Femur (tissue), 1 donor: ENCODE results near the gene FITM1.

Experiments
- DNase-seq: peaks from one replicate; pipeline ENCODE4 v3.0.0-alpha.2; 2017

FITM1 gene

DNA sequence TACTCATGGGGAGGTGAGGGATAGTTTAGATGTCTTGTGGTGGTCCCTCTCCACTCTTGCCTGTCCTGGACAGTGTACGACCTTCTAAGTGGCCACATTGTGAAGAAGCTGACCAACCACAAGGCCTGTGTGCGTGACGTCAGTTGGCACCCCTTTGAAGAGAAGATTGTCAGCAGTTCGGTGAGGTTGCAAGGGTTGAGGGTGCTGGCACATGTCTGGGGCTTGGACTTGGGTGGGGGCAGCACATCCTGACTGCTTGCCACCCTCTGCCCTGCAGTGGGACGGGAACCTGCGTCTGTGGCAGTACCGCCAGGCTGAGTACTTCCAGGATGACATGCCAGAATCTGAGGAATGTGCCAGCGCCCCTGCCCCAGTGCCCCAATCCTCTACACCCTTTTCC lies 7.6 kb upstream of the FITM1 start:
- no peak for DNase-seq

DNA sequence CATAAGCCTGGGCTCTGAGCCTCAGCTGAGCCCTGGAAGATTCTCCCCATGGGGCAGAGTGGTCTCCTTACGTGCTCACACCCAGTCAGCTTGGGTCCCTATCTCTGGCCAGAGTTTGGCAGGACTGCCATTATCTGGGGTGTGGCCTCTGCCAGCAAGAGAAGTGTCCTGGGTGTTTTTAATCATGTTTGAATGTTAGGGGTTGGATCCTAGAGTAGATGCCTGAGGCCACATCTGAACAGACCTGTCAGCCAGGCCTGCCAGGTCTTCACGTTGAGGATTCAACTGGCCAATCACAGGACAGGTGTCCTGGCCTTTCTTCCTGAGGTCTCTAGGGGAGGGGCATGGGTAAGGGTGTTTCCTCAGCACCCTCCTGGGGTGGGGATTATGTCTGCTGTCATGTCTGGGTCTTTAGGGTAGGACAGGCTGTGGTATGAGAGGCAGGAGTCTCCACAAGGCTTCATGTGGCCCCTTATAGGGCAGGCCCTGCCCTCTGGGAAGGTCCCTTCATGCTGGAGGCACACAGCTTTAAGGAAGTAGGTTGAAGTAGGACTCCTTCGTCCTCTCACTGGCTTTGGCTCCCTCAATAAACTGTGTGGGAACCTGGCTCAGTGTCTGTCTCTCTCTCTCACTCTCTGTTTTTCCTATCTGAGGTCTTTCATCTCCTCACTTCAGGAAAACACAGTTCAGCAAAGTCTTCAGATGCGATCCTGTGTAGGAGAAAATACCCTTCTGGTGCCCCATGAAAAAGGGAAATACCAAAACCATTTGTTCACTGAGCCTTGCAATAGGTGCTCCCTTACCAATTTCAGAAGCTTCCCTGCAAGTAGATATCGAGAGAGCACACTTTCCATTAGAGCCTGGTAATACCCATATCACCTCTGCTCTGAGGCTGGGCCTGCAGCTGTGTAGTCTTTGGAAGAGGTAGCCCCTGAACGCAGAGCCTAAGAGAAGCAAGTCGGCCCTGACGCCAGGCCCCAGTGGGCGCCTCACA lies 6.7 kb upstream of the FITM1 start:
- DNase-seq: no peak

DNA sequence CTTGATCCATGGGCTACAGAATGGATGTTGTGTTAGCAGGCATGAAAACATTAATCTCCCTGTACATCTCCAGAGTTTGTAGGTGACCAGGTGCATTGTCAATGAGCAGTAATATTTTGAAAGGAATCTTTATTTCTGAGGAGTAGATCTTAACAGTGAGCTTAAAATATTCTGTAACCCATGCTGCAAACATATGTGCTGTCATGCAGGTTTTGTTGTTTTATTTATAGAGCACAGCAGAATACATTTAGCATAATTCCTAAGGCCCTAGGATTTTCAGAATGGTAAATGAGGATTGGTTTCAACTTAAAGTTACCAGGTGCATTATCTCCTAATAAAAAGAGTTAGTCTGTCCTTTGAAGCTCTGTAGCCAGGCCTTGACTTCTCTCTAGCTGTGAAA lies 3.5 kb upstream of the FITM1 start:
- DNase-seq: no peak

DNA sequence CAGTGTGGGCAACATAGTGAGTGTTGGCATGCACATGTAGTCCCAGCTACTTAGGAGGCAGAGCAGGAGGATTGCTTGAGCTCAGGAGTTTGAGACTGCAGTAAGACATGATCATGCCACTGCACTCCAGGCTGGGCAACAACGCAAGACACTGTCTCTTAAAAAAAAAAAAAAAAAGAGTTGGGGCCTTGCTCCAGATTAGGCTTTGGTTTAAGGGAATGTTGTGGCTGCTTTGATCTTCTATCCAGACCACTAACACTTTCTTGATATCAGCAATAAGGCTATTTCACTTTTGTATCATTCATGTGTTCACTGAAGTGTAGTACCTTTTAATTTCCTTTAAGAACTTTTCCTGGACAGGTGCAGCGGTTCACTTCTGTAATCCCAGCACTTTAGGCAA lies 2.8 kb upstream of the FITM1 start:
- no peak for DNase-seq

DNA sequence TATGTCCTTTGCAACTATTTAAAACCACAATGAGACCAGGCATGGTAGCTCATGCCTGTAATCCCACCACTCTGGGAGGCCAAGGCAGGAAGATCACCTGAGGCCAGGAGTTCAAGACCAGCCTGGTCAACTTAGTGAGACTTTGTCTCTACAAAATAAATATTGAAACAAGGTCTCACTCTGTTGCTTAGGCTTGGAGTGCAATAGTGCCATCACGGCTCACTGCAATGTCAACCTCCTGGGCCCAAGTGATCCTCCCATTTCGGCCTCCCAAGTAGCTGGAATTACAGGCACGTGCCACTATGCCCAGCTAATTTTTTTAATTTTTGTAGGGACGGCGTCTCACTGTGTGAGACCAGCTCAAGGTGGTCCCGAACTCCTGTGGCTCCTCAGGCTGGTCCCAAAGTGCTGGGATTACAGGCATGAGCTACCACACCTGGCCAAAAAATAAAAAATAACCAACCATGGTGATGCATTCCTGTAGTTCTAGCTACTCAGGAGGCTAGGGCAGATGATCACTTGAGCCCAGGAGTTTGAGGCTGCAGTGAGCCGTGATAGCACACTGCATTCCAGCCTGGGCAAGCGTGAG lies 955 bp upstream of the FITM1 start:
- no peak for DNase-seq

DNA sequence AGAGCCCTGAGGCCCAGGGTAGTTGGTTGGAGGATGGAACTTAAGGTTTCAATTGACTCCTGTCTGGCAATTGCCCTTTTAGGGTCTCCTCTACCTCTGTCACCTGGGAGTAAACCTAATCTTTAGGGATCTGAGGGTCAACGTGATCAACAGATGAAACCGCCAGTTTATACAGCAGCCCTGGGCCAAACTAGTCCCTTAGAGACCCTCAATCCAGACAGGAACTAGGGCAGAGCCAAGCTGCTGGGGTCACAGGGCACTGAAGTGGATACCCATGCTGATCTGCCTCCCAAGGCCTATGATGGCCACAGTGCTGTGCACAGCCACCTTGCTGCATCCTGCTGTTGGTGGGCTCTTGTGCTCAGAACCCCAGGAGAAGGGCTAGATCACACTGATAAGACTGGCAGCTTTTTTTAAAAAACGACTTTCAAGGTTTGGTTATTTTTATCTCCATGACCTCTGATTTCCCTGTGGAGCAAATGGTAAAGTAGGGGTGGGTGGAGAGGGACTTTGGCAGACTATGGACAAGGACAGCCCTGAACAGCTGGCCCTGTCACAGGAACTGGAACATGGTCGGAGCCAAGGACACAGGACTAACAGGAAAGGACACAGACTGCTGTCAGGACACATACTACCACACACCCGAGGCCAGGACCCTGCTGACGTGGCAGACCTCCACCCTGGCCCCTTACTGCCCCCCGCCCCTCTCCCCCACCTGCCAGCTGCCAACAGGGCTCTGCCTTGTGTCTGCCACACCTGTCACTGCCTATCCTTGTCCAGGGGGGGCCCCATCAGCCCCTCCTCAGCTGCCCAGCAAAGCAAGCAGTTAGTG lies 474 bp downstream of the FITM1 start:
- DNase-seq: peak; percentile 85

DNA sequence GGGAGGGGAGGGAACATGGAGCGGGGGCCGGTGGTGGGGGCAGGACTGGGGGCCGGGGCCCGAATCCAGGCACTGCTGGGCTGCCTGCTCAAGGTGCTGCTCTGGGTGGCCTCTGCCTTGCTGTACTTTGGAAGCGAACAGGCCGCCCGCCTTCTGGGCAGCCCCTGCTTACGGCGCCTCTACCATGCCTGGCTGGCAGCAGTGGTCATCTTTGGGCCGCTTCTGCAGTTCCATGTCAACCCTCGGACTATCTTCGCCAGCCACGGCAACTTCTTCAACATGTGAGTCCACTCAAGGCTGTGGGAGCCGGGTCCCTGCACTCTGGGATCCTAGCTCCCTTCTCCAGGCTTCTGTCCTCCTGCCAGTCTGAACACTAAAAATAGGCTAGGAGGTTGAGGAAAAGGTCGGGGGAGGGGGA lies 1.1 kb downstream of the FITM1 start:
- no peak for DNase-seq

DNA sequence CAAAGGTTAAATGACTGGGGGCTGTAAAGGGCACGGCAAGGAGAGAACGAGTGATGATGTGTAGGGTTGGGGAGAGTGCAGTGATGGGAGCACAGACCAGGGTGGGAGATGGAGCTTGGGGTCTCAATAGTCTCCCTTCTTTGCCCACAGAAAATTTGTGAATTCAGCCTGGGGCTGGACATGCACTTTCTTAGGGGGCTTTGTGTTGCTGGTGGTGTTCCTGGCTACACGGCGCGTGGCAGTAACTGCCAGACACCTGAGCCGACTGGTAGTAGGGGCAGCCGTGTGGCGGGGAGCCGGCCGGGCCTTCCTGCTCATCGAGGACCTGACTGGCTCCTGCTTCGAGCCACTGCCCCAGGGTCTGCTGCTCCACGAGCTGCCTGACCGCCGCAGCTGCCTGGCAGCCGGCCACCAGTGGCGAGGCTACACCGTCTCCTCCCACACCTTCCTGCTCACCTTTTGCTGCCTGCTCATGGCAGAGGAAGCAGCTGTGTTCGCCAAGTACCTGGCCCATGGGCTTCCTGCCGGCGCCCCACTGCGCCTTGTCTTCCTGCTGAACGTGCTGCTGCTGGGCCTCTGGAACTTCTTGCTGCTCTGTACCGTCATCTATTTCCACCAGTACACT lies 1.7 kb downstream of the FITM1 start:
- DNase-seq: no peak

DNA sequence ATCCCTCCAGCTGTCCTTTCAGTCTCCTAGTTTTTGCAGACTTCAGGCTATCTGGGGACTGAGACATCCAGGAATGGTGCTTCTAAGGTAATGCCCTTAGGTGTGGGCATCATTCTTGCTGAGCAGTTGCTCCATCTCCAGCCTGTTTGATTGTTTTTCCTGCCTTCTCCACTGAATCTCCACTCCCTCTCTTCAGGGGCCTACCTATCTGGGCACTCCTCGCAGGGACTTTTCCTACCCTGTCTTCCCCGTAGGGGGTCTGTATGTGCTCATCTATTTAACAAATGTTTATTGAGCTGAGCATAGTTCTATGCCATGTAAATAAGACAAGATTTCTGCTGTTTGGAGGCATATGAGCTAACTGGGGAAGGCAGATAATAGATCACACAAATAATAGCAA lies 2.5 kb downstream of the FITM1 start:
- no peak for DNase-seq

DNA sequence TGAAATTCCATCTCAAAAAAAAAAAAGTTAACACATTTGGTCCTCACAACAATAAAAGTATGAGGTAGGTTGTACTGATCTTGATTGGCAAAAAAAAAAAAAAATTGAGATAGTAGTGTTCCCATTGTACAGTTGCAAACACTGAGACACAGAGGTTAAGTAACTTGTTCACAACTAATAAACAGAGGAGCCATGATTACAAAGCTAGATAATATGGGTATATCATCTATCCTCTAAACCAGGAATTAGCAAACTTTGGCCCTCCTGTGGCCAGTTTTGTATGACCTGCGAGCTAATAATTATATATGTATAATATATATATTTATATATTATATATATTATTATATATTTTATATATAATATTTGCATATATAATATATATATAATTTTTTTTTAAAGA lies 3.3 kb downstream of the FITM1 start:
- DNase-seq: no peak

DNA sequence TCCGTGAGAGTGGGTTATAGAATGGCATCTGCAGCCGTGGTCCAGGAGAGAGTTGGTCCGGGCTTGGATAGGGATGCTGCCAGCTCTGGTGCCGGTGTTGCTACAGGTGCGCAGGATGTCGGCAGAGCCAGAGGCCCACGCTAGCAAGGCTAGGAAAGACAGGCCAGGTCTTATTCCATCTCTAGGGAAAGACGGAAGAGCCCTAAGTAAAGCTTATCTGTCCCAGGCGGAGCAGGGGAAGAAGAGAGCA lies 5.0 kb downstream of the FITM1 start:
- no peak for DNase-seq

DNA sequence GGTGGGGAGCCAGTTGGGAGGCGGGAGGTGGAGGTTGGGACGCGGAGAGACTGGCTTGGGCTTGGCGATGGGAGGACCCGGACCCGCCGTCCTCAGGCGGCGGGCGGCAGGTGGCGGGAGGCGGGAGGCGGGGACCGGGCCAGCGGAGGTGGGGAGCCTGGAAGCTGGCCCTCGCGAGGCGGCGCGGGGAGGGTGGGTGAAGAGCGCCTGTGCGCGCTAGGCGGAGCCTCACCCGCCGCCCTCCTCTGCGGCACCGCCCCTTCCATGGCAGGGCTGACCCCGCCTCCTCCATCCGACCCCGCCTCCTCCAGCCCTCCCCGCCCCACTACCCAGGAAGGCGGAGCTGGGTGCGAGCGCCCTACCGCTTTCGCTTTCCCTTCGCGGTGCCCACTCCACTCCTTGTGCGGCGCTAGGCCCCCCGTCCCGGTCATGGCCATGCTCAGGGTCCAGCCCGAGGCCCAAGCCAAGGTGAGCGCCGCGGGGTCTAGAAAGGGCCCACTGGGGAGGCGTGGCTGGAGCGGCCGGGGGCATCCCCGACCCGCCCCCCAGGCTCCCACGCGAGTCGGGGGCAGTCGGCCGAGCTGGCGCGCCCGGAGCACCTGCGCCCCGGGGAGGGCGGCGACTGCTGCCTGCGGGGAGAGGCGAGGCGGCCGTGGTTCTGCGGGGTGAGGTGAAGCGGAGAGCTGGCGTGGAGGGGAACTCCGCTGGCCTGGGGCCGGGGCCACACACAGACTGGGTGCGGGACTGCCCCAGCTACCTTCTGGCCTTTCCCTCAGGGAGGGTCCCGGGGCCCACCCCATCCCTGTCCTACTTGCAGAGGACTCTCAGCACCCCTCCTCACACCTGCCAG lies 5.6 kb downstream of the FITM1 start, which contains the start of gene PSME1:
PSME1 (plus strand) TSS at position 361 of the 850 bp plus-strand sequence; CDS start at position 430, 69 bp downstream.
- peak; percentile 95 for DNase-seq

DNA sequence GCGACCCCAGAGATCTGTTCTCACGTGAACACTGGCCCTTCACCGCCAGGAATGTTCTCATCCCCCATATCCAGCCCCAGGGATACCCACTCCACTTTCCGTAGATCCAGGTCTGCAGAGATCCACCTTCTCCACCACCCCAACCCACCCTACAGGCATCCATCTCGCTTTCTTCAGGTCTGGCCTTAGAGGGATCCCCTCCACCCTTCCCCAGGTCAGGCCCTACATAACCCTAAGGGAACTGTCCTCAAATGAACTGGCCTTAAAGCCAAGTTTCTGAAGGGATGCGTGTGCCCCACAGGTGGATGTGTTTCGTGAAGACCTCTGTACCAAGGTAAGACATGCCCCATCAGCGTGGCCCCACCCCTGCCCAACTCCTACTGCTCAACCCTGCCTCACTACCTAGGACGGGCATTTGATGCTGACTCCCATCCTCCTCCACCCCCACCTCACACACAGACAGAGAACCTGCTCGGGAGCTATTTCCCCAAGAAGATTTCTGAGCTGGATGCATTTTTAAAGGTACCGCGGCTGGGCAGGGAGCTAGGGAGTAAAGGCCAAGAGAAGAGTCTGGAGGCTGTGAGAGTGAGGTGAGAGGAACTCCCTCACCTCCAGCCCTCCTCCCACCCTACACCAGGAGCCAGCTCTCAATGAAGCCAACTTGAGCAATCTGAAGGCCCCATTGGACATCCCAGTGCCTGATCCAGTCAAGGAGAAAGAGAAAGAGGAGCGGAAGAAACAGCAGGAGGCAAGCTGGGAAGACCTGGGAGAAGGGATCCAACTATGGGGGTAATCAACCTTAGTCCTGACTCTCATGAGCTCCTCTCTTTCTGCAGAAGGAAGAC lies 6.4 kb downstream of the FITM1 start:
- DNase-seq: no peak

DNA sequence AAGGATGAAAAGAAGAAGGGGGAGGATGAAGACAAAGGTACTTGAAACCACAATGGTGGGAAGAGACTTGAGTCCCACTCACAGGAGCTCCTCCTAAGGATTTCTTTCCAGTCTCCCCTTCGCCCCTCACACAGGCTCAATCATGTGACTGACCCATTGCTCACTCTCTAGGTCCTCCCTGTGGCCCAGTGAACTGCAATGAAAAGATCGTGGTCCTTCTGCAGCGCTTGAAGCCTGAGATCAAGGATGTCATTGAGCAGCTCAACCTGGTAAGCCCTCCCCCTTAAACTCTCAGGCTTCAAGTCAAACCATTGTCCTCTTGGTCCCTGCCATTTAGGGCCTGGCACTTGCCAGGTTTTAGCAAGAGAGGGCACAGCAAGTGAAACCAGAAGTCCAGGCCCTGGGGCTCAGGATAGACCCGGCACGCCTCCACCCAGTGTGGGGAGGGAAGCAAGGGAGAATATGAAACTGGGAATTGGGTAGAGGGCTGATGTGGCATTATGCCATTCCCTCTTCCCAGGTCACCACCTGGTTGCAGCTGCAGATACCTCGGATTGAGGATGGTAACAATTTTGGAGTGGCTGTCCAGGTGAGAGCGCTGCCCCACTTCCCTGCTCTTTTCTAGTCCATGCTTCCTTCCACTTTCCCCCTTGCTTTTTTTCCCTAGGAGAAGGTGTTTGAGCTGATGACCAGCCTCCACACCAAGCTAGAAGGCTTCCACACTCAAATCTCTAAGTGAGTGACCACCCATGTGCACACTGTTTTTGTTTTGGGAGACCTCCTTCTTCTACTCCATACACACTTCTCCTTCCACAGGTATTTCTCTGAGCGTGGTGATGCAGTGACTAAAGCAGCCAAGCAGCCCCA lies 7.3 kb downstream of the FITM1 start:
- no peak for DNase-seq

DNA sequence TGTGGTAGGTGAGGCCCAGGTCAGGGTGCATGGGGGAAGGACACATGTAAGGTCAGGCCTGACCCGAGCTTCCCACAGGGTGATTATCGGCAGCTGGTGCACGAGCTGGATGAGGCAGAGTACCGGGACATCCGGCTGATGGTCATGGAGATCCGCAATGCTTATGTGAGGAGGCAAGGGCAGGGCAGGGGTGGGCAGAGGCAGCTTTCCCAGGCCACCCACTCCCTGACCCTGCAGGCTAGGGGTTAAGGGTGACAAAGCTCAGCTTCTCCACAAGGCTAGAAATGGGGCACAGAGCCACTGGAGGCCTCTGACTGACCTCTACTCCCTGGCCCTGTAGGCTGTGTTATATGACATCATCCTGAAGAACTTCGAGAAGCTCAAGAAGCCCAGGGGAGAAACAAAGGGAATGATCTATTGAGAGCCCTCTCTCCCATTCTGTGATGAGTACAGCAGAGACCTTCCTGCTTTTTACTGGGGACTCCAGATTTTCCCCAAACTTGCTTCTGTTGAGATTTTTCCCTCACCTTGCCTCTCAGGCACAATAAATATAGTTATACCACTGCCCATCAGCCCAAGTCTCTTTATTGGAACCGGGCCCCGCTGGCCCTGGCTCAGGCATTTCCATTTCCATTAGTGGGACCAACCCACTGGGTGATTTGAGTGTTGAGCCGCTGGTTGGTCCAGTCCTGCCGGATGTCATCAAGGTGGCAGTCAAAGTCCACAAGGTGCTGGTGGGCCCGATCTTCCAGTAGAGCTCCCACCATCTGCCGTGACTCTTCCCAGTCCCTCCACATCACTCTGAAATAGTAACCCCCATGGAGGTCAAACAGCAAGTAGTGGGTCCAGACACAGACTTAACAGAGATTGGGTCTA lies 8.2 kb downstream of the FITM1 start:
- DNase-seq: no peak

DNA sequence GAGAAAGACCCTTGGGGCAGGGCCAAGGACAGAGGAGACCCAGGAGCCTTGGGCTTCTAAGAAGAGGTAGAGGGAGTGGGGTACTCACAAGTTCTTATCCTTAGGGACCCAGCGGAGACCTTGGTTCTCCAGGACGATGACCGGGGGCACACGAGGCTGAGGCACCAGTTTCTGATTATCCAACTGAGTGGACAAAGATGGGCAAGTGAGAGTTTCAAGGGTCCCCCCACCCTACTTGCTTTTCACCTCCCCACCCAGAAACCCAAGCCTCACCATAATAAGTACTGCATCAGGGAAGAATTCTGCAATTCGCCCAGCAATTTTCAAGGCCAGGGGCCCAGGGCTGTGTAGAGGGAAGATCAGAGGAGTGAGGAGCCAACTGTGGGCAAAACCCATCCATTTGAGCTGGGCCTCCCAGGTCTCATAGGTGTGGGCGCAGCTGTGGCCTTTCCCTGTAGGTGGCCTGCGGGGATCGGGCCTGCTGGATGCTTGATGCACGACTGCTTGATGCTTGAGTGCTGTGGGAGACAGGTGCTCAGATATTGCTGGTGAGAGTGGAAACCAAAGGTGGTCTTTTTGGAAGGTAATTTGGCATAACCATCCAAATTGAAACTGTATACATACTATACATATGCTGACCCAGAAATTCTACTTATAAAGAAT lies 8.9 kb downstream of the FITM1 start:
- no peak for DNase-seq

DNA sequence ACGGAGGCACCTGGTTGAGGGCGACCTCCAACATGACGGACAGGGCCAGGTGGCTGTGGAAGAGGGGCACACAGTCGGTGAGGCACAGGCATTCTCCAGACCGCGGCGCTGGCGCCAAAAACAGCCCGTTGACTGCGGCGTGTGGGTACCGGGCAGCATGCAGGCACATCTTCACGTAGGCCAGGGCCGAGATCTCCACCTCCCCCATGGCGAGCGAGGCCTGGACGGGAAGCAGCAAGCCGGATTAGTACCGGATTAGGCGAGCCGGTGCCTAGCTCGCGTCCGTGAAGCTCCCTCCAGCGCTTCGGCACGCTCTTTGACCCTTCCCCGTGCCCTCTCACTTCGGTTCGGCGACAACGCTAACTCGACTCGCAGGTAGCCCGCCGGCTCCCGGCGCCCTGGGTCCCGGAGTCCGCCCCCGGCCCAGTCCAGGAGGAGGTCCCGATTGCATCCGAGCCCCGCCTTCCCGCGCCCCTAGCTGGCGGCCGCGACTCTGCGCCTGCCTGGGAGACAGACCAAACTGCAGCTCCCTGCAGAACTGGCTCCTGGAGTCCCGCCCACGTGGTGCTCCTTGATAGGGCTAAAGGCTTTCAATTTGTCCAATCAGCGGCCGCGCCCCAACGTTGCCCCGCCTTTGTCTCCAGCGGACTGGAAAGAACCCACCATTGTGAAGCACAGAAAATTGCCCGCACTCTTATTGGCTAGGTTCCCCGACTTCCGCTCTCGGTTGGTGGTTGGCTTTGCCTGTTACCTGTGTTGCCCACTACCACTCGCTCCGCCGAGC lies 10.8 kb downstream of the FITM1 start, which contains the start of gene EMC9:
EMC9 (minus strand) TSS at position 495 of the 784 bp plus-strand sequence; CDS start at position 208, 287 bp downstream.
- peak; percentile 100 for DNase-seq

DNA sequence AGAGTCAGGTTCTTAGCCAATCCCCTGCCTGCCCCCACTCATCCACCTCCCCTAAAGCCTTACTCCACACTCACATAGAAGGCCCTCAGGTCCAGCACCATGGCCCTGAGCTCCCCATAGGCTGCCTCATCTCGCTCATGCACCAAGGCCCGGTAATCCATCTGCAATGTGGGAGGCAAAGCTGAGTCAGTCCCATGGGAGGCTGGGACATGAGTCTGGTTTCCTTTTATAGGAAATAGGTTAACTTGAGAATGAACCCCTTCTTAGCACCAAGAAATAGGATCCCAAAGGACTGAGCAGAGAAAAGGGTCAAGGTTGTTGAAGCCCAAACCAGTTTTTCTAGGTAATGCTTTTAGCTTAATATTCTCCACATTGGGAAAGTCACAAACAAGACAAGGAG lies 13.1 kb downstream of the FITM1 start:
- no peak for DNase-seq
